PFSK-1 (cell line): ENCODE data around the gene LDLR.

Experiments
- POLR2AphosphoS5 ChIP-seq: IDR thresholded peaks from 2 replicates; pipeline ENCODE4 v1.6.1; 2012; ENCODE audit warnings: low read depth, mild to moderate bottlenecking, control low read depth, low read length, moderate library complexity
- REST ChIP-seq, 2 experiments: IDR thresholded peaks; 2 replicates each; pipeline versions ENCODE4 v1.6.1 to v1.8.0; 2011 to 2012; ENCODE audit warnings: low read depth in 2 of 2, low read length in 2 of 2, control low read depth in 1 of 2, inconsistent platforms in 1 of 2, mild to moderate bottlenecking in 1 of 2, moderate library complexity in 1 of 2; ENCODE audit not compliant: insufficient read depth in 1 of 2
- TAF1 ChIP-seq: IDR thresholded peaks from 2 replicates; pipeline ENCODE4 v1.6.1; 2012; ENCODE audit warnings: low read length, control low read depth, borderline replicate concordance; ENCODE audit not compliant: insufficient read depth

DNA sequence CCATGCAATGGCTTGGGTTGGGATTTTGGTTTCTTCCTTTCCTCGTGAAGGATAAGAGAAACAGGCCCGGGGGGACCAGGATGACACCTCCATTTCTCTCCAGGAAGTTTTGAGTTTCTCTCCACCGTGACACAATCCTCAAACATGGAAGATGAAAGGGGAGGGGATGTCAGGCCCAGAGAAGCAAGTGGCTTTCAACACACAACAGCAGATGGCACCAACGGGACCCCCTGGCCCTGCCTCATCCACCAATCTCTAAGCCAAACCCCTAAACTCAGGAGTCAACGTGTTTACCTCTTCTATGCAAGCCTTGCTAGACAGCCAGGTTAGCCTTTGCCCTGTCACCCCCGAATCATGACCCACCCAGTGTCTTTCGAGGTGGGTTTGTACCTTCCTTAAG is 42.2 kb downstream of the LDLR start:
- no peak for TF ChIP-seq POLR2AphosphoS5
- no peak for TF ChIP-seq TAF1
- no peak for TF ChIP-seq REST (IDR thresholded peaks at IDR 0.05; ENCODE audit: insufficient read depth in 1 of 2, low read depth in 2 of 2, low read length in 2 of 2)
